ENCODE data around the gene COL6A2.
"Not testable (repeated sequence)": the region's sequence is repeated elsewhere in the genome, so short reads cannot be mapped to it uniquely, and the experiment has no call there.

The COL6A2 gene

DNA sequence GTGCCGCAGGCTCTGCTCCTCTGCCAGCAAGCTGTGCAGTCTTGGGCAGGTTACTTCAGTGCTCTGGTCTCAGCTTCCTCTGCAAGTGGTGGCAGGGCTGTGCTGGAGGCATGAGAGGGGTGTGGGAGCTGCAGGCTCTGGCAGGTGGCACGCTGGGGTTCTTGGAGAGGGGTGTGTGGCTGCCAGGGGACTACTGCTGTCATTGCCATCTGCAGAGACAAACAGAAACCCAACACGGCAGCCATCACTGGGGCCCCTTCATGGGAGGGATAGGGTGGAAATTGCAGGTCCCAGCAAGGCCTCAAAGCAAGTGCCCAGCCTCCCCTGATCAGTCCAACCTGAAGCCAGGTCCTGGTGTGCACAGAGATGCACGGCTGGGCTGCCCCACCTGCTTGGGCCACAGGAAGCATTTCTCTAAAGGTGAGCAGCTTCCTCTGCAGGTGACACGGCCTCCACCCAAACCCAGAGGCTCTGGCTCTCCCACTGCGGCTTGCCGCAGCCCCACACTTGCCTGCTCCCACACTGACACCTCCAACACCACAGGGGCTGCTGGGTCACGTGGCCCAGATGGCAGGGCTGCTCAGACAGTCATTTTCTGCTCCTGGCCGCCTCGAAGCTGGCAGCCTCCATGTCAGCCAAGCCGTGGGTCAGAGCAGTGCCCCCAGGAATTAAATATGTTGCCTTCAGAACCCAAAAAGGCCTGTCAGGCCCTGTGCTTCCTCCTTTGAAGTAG is 4.1 kb upstream of the COL6A2 start:
- DNase-seq (ENCODE audit: low read depth in 2 of 2), result no peak

DNA sequence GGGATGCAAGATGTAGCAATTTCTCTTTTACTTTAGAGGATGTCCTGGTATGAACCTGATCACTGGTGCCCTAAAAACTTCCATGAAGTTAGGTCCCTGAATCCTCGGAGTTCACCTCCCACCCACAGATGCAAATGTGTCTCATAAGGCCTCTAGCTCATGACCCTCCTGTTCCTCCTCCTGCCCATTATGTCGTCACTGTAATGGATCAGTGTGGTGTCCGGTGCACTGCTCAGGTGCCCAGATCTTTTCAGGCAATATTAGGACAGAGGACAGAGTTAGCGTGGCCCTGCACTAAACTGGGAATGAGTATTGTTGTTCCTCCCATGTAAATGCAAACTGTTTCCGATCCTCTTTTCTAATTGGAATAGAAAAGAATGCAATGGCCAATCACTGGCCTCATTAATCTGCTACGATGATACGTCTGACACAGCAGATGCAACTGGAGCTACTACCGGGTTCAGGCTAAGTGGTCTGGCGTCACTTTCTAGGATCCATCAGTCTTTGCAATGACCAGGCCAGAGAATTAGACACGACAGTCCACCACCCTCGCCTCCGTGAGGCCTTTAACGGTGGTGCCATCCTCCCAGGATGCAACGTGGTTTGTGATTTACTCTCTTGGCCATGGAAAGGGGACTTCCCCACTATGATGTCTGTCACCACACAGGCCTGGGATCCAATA is 3.4 kb upstream of the COL6A2 start:
- no peak for DNase-seq (ENCODE audit: low read depth in 2 of 2)

DNA sequence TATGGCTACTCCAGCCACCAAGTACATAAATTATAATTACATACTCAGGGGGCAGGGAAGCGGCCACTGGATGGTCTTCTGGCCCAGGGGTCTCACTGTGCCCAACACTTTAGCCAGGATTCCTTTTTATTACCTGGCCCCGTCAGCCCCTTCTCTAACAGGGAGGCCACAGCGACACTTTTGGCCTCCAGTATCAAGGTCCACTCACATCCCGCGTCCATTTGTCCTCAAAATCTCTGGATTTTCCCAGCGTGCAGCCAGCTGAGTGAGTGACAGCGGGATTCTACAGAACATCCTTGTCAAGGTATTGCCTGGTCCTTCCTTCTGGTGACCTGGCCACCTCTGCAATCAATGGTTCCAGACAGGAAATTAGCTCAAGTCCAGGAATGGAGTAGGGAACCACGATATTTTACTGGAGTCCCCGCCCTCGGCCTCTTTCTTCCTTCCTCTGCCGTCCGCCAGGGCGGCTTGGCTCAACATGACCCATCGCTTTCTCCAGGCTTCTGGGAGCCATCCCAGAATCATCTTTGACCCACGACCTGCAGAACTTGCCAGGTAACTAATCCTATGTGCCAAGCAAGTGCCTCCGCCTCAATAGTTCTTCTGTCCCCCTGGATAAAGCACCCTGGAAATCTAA is 2.7 kb upstream of the COL6A2 start:
- no peak for DNase-seq (ENCODE audit: low read depth in 2 of 2)

DNA sequence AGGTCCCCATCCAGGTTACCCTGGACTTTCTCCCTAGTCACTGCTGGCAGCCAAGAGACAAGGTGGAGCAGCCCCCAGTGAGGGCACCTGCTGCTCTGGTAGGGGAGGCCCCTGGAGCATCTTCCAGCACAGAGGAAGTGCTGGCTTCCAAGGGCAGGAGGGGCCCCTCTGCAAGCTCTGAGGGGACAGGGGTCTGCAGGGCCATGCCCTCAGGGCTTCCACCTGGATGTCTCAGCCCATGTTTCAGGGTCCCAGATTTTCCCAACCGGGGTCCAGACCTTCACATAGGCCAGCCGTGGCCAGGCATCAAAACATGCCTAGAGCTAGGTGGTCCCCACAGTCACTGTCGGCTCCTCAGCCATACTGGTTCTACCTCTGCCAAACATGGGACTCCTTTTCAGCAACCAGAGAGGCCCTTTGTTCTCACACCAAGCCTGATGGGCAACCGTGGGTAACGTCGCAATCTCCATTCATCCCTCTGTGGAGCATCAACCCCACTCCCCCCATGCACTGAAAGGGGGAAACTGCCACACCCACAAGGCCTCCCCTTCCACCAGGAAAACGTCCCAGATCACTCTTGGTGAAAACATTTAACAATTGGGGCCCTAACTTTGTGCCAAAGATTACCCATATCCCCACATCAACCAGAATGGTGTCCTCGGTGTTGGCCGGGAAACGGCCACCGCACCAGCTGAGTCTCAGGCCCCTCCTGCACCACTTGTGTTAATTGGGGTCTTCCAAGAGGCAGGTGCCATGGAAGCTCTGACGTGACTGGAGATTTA is 1.9 kb upstream of the COL6A2 start:
- DNase-seq (ENCODE audit: low read depth in 2 of 2), result no peak

DNA sequence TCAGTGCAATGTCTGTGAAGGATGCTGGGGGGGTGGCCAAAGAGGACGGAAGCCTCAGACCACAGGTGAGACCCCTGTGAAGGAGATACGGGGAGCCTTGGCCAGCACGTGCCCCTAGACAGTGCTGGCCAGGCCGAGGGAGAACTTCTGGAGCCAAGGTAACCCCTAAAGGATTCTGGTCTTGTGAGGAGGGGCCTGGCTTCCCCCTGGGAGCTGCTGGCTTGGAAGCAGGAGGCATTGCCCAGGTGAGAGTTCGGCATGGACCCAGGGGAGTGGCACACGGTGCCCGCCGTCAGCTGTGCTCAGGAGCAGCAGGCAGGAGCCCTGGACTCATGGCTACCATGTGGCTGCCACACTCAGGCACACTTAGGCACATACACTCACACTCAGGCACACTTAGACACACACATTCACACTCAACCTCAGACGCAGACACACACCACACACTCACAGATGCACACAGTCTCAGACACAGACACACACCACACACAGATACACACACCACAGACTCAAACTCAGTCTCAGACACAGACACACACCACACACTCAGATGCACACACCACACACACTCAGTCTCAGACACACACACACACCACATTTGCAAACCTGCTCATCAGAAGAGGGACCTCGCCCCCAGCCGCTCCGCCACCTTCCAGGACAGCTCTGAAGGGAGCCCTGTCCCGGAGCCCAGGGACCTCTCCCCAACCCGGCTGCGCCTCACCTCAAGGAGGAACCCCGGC is 1.1 kb upstream of the COL6A2 start:
- DNase-seq (ENCODE audit: low read depth in 2 of 2), result no peak

DNA sequence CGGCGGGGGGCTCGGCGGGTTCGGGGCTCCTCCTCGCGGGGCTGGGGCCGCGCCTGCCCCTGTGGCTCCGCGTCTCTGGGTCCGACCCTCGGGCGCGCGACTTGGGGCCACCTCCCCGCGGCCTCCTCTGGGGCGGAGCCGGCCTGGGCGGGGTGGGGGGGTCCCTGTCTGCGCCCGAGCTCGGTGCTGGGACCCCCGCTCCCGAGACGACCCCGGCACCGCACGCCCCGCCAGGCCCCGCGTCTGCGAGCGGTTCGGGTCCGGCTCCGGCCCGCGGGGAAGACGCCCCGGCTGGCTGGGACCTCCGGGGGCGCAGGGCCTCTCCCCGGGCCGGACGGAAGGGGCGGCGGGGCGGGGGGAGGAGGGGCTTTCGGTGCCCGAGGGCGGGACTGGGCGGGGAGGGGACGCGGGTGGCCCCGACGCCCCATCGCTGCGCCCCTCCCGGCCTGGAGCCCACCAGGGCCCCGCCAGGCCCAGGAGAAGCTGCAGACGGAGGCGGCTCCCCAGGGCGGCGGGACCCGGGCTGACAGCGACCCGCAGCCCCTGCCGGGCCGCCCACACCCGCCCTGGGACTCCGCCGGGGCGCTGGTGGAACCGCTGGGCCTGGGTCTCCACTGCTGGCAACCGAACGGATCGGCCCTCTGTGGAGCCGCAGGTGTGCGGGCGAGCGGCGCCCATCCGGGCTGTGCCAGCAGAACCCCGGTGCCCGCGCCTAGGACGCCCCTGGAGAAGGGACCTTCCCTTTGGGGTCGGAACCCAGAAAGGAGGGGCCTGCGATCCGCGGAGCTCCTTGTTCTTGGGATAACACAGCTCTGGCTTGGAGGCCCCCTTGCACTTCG is 610 bp downstream of the COL6A2 start:
- DNase-seq (ENCODE audit: low read depth in 2 of 2), result no peak

DNA sequence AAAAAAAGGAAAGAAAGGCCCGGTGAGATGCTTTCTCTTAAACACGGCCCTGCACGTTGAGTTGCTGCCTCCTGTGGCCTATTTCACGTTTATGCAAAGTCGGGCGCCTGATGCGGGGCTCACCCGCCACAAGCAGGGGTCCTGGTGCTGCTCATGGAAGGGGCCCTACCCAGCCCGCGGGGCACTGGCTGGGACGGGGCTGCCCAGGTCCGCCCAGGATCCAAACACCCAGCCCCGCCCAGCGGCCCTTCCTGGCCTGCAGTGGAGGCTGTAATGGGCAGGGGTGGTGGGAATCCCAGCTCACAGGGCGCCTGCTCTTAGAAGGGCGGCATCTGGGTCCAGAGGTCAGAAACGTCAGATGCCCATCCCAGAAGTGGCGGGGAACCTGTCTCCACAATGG is 1.6 kb downstream of the COL6A2 start:
- no peak for DNase-seq (ENCODE audit: low read depth in 2 of 2)

DNA sequence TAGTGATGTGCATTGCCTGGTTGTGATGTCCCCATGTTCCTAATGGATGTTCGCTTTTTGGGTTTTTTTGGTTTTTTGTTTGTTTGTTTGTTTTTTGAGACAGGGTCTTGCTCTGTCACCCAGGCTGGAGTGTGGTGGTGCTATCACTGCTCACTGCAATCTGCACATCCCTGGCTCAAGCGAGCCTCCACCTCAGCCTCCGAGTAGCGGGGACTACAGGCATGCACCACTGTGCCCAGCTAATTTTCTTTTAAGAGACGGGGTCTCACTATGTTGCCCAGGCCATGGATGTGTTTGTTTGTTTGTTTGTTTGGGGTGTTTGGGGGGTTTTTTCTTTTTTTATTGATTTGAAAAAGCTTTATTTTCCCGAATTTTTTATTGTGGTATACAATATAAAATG is 2.1 kb downstream of the COL6A2 start:
- no peak for DNase-seq (ENCODE audit: low read depth in 2 of 2)

DNA sequence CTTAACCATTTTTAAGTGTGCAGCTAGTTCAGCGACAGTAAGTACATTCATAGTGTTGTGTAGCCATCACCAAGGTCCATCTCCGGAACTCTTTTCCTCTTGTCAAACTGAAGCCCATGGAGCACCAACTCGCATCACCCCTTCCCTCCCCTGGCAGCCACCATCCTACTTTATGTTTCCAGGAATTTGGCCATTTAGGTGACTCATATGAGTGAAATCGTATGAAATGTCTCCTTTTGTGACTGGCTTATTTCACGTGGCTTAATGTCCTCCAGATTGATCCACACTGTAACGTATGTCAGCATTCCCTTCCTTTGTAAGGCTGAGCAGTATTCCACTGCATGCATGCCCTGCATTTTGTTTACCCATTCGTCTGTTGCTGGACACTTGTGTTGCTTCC is 2.5 kb downstream of the COL6A2 start:
- DNase-seq (ENCODE audit: low read depth in 2 of 2), result no peak

DNA sequence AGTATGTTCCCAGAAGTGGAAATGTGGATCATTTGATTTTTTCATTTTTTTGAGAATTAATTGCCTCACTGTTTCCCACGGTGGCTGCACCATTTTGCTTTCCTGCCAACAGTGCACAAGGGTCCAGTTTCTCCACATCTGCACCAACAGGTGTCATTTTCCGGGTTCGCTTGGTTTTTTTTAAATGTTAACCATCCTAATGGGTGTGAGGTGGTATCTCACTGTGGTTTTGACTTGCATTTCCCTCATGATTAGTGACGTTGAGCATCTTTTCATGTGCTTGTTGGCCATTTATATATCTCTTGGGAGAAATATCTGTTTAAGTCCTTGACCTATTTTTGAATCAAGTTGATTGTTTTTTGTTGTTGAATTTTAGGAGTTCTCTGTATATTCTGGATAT is 3.0 kb downstream of the COL6A2 start:
- no peak for DNase-seq (ENCODE audit: low read depth in 2 of 2)

DNA sequence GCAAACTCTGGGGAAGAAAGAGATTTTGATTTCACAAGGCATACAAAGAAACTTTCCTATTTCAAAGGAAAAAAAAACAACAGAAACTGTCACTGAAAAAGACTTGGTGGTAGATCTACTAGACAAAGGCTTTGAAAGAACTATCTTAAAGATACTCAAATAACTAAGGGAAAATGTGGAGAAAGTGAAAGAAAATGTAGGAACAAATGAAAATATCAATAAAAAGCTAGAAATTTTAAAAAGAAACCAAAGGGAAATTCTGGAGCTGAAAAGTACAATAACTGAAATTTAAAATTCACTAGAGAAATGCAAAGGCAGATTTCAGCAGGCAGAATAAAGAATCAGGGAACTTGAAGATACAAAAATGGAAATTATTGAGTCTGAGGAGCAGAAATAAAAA is 6.2 kb downstream of the COL6A2 start:
- DNase-seq (ENCODE audit: low read depth in 2 of 2), result no peak

DNA sequence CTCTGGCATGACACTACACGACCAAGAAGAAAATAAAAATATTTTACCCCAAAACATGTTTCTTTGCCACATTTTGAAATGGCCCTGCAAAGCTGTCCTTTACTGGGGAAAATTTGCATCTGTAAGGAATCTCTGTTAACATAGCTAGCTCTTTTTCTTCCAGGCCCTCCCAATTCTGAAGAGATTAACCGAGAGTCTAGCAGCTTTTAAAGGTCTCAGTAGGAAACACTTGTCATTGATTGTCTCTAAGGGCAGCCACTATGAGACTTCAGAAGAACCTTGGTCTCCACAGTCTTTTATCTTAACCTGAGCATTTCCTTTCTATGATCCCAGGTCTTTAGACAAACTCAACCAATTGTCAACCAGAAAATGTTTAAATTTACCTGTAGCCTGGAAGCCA is 9.5 kb downstream of the COL6A2 start:
- DNase-seq (ENCODE audit: low read depth in 2 of 2), result not testable (repeated sequence)

DNA sequence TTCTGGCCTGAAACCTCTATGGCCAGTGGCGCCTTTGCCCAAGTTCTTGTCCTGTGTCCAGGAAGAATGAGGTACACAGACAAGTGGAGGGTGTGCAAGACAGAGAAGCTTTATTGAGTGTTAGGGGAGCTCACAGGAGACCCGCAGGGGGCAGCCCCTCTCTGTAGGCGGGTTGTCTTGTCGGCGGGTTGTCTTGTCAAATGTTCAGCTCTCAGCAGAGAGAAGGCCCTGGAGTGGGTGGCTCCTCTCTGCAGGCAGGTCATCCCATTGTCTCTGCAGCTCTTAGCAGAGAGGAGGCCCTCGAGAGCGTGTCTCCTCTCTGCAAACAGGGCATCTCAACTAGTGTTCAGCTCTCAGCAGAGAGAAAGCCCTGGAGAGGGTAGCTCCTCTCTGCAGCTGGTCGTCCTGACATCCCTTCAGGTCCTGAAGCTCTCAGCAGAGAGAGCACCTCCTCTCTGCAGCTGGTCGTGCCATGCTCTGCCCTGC is 11.0 kb downstream of the COL6A2 start:
- DNase-seq (ENCODE audit: low read depth in 2 of 2), result no peak

DNA sequence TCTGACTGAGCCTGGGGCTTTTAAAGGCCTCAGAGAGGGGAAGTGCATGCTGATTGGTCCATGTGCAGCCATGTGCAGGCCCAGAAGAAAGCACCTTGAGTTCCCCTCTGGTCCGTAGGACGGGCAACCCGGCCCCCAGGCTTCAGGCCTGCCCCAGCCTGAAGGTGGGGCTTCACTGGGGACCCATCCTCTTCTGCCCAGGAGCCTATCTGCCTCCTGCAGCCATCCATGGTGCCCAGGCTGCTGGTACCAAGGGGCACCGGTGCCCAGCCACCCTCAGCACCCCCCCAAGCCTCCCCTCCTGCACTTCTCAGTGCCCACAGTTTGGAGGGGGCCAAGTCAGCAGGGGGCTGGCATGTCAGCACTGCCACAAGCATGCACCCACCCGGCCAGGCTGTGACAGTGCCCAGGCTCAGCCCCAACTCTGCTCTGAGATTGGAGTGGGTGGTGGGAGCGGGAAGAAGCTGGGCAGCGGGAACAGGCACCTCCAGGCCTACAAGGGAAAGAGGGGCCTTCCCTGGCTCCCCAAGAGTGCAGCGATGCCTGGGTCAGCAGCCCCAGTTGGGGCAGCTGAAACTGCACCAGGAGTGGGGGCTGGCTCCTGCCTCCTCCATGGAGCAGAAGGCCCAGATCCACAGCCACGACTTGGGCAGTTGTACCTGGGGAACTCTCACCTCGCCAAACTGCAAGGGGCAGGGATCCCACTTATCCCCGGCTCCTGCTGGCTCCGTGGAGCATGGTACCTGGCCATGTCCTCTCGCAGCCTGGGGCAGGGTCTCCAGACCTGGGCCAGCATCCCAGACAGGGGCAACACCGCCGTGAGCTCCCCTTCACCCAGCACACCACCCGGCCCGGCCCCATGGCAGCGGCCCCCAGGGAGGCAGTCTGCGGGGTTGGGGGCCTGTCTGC is 11.7 kb downstream of the COL6A2 start:
- DNase-seq (ENCODE audit: low read depth in 2 of 2), result no peak

DNA sequence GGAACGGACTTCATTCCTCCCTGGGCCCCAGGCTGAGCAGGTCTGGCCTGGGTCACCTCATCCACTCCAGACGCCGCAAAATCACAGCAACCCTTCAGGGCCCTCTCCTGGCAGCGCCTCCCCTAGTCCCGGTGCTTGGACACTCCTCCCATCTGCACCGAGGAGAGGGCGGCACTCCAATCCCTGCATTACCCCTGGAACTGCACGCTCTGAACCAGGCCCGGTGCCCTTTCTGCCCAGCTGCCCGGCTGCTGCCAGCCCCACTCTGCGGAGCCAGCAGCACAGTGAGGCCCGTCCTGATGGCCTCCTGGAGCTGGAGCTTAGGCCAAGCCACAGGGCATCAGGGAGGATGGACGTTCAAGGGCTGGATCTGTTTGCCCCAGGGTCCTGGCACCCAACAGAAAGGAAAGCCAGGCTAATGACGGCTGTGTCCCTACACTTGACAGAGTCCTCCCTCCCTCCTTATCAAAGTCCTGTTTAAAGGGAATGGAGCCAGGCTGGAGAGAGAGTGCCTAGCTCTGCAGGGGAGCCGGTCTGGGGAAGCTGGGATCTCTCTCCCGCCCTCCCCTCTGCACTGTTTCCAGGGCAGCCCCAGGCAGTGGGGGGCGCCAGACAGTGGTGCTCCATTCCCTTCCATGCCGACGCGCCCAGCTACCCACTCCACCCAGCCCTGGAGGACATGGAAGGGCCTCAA is 12.7 kb downstream of the COL6A2 start:
- DNase-seq (ENCODE audit: low read depth in 2 of 2), result no peak

DNA sequence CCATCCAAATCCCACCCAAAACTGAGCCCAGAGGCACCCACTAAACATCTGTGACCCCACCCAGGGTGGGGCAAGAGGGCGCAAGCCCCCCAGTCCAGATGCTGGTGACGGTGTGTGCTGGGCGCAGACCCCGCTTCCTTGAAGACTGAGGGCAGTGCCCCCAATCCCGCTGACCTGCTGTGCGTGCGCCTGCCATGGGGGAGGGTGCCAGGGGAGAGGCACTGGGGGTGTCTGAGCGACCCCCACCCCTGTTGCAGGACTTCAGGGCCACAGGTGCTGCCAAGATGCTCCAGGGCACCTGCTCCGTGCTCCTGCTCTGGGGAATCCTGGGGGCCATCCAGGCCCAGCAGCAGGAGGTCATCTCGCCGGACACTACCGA is 13.3 kb downstream of the COL6A2 start:
- DNase-seq (ENCODE audit: low read depth in 2 of 2), result no peak

DNA sequence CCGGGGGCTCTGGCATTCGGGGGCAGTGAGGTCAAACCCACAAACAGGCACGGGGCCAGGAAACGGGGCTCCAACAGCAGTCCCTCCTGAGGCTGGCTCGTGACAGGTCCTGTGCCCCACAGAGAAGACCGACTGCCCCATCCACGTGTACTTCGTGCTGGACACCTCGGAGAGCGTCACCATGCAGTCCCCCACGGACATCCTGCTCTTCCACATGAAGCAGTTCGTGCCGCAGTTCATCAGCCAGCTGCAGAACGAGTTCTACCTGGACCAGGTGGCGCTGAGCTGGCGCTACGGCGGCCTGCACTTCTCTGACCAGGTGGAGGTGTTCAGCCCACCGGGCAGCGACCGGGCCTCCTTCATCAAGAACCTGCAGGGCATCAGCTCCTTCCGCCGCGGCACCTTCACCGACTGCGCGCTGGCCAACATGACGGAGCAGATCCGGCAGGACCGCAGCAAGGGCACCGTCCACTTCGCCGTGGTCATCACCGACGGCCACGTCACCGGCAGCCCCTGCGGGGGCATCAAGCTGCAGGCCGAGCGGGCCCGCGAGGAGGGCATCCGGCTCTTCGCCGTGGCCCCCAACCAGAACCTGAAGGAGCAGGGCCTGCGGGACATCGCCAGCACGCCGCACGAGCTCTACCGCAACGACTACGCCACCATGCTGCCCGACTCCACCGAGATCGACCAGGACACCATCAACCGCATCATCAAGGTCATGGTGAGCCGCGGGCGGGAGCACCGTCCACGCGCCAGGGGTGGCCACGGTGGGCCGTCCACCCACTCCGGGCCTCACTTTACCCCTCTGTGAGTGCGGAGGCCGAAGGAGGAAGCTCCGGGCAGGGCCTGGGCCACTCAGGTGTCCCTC is 14.2 kb downstream of the COL6A2 start:
- DNase-seq (ENCODE audit: low read depth in 2 of 2), result no peak

DNA sequence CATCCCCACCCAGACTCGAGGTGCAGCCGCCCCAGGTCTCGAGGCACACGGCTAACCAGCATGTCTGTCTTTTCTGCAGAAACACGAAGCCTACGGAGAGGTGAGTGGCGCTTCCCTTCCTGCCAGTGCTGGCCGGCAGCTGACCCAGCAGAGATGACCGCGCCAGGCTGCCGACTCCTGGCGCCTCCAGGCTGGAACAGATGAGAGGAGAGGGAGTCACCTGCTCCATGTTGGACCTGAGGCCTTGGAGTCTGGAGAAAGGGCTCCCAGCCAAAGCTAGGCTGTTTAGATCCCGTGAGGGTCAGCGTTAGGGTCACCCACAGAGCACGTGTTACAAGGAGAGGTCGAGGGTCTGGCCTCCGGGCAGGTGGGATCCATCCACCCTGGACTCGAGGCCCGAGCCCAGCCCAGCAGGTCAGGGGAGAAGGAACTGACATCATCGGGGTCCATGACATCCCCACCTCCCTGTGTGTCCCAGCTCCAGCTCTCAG is 14.9 kb downstream of the COL6A2 start:
- DNase-seq (ENCODE audit: low read depth in 2 of 2), result no peak
